Ureter (tissue), 1 donor: Measurements from ENCODE around the gene HSD17B8. TPM values are rescaled to one million over a fixed set of nuclear protein-coding genes. Genes with fewer than 3 reads are reported as not detected.

Experiments used
- DNase-seq: peaks from one replicate; pipeline ENCODE4 v3.0.0-alpha.2; 2020; ENCODE audit warnings: low spot score
- total RNA-seq: library from RNA; stranded (reverse); gene quantifications from one replicate; pipeline ENCODE4 v1.2.4, GENCODE V29; 2023
- donor health status: DM: yes; HTN: yes; CAD: no.

HSD17B8 gene
- total RNA-seq, 1 donor from 2014 or later: 28.6 TPM

DNA sequence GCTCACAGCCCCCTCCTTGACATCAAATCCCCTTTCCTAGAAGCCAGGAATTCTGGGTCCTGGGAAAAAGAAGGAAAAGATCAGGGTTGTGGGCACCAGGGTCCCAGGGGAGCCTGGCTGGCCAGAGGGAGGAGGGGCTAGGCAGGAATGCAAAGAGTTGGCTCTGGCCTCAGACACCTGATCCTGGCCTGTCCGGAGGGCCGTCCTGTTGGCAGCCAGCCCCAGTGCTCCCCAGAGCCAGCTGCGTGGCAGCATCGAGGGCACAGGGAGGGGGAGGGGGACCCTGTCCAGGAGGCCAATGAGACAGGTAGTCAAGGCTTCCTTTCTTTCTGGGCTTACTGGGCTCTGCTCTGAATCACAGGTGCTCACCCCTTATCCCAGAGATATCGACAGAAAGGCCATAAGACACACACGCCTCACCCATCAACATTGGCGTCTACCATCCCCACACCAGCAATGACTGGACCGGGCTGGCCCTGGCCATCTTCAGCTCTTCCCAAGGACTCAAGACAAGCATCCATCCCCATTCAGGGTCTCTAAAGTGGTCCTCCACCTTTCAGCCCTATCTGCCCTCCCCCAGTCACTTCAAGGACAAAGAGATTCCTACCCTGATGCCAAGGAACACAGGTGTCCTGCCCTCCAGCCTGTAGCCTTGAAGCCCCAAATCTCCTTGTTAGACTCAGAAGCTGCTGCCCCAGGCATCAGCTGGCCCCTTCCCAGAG is 12.9 kb upstream of the HSD17B8 start:
- no peak for DNase-seq

- no peak for DNase-seq
These were observed 12.3 kb upstream of the HSD17B8 start, which contains the start of gene COL11A2 for GRCh38 chr6:33192105-33192646. TSS of gene COL11A2 (minus strand) at chr6:33192467. CDS start at chr6:33192240, 227 bp downstream.

- DNase-seq: no peak
These were observed 11.5 kb upstream of the HSD17B8 start for GRCh38 chr6:33192671-33193602.

DNA sequence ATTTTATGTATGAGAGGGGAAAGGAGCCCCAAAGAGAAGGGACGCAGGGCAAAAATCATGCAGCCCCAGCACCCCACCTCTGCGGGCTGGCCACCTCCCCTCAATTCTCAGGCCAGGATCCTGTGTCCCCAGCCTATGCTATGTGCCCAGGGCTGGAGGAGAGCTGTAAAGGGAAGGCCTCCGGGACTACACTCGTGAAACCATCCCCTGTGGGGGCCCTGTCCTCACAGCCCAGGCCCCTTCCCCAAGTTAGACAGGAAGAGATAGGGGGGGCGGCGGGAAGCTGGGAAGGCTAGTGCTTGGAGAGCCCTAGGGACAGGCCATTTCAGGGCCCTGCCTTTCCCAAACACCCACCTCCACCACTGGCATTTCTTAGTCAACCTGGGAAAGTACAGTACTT is 10.8 kb upstream of the HSD17B8 start:
- DNase-seq: no peak

DNA sequence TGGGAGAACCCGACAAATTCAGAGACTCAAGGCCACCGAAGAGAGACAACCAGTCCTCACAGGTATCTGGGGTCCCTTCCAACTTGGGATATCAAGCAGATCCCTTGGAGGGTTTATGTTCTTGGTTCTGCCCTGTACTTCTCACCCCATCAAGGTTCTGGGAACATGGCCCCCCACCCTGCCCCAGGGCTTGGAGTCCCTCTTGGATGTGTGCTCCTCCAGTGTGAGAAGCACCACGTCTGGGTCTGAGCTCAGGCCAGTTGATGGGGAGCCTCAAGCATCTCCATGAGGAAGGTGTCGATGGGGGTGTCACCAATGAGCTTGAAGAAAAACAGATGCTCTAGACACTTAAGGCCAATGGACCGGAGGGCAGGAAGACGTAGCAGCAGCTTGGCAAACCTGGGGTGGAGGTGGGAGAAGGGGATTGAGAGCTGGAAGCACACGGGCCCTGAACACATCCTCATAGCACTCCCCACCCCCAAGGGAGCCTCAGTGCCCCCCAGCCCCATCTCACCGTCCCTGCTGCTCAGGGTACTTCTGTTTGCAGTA is 9.9 kb upstream of the HSD17B8 start:
- DNase-seq: no peak

DNA sequence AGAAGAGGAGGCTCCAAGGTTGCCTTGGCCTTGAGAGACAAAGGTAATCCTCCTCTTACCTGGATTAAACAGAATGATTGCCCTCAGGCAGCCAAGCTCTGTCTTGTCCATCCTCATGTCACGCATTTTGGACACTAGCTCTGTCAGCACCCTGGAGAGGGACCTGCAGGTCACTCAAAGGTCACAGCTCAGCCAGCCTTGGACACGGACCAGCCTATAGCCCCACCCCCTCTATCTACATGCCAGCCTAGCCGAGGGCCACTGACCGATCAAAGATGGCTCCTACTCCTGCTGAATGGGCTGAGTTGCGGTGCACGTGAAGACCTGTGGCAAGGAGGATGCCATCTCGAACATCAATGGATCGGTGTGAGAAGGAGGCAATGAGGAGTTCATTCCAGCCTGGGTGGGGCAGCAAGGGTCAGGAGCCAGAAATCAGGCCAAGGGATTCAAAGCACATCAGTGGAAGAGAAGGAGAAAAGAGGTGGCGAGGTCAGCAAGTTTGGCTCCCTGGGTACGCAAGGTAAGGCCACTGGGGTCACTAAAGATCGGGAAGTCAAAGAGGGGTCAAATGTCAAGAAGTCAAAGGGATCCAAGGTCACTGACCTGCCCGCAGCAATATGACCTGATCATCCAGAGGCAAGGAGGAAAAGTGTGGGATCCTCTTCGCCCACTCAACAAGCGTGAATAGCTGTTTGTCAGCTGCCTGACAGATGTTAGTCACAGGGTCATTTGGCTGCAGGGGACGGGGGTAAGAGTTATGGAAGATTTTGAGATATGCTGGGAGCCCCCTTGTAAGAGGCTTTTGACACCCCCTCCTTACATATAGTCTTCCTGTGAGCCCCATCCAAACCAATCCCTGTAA is 8.9 kb upstream of the HSD17B8 start:
- DNase-seq: no peak

- no peak for DNase-seq
These were observed 6.9 kb upstream of the HSD17B8 start for GRCh38 chr6:33197431-33198048.

DNA sequence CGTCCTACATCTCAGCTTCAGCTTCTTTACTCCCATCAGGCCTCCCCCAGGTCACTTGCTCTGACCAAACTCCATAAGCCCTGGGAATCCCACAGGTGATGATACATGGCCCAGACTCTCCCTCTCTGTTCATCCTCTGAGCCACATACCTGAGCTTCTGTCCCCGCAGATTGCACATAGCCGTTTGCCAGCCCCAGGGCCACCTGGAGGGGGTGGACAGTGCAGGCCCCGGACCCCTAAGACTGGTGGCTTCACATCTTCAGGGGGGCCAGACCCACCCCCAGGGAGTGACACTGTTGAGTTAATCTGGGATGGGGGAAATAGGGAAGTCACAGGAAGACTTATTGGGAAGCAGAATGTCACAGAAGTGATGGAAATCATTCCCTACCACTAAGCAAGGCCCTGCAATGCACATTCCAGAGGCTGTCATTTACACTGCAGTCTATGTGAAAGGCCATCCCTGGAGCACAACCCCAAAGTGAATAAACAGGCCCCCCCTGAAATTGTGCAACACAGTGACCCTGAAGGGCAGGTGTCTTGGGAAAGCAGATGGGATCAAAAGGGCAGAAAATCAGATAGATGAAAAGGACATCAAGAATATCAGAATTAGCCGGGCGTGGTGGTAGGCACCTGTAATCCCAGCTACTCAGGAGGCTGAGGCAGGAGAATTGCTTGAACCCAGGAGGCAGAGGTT is 6.1 kb upstream of the HSD17B8 start:
- no peak for DNase-seq

GRCh38 chr6:33198853-33199436 is 5.5 kb upstream of the HSD17B8 start:
- DNase-seq: no peak

DNA sequence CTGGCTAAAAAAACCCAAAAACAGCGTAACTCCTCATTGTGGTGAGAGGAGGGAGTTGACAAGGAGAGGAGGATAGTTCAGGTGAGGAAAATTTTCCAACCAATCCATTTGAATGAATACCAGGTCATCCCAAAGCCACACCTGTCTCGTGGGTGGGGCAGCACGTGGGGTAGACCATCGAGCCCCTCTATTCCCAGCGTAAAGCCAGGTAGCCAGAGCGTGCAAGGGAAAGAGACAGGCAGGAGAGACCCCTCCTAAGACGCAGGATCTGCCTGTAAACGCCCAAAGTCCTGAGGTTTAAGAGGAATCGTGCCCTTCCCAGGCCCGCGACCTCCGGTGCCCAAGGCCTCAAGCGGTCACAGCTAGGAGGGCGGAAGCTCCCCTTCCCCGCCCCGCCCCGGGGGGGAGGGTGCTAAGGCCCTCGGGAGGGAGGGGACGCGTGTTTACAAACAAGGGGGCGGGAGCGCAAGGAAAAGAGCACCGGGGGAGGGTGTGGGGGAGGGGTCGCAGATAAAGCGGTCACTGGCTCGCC is 4.7 kb upstream of the HSD17B8 start:
- DNase-seq: peak; percentile 73

GRCh38 chr6:33200219-33201146 is 4.0 kb upstream of the HSD17B8 start, which contains the start of the genes RXRB and SLC39A7:
TSS of gene RXRB (minus strand) at chr6:33200665. CDS start at chr6:33200476, 189 bp downstream.
TSS of gene SLC39A7 (plus strand) at chr6:33200867. CDS start at chr6:33201246, 379 bp downstream.
- peak; percentile 99 for DNase-seq

DNA sequence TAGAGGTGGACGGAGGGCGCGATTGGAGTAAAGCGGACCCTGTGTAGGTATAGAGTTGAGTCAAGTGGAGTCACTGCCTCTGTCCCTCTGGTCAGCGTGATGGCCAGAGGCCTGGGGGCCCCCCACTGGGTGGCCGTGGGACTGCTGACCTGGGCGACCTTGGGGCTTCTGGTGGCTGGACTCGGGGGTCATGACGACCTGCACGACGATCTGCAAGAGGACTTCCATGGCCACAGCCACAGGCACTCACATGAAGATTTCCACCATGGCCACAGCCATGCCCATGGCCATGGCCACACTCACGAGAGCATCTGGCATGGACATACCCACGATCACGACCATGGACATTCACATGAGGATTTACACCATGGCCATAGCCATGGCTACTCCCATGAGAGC is 3.3 kb upstream of the HSD17B8 start:
- no peak for DNase-seq

GRCh38 chr6:33201935-33202334 is 2.5 kb upstream of the HSD17B8 start:
- no peak for DNase-seq

- DNase-seq: no peak
These were observed 1.7 kb upstream of the HSD17B8 start for GRCh38 chr6:33202799-33203198.

DNA sequence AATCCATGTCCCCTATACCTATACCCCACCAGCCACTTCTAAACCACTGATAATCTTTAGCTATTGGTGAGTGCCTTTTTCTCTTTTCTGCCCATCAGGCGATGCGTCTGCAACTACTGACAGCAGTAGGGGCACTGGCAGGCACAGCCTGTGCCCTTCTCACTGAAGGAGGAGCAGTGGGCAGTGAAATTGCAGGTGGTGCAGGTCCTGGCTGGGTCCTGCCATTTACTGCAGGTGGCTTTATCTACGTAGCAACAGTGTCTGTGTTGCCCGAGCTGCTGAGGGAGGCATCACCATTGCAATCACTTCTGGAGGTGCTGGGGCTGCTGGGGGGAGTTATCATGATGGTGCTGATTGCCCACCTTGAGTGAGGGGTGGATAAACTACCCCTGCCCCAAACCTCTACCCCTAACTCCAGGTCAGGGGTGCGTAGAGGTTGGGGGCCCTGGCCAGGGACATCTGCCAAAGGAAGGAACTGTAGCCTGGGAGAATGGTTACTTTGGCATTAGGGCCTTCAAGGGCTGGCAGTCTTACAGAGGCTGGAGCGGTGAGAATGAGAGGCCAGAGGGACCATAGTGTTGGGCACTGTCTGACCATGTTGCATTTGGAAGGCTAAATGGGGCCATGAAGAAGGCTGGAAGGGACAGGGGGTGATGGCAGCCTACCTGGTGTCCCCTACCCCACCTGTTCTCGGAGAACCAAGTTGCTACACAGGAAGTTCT is 851 bp upstream of the HSD17B8 start:
- DNase-seq: no peak

- DNase-seq: no peak
These were observed 365 bp upstream of the HSD17B8 start for GRCh38 chr6:33204165-33204414.

GRCh38 chr6:33205191-33206026 is 954 bp downstream of the HSD17B8 start:
- no peak for DNase-seq
